Embryonic facial prominence (tissue), 1 donor: Measurements from ENCODE around the gene PHF14.

Experiments used
- DNase-seq: peaks from one replicate; pipeline ENCODE4 v3.0.0-alpha.2; 2016; ENCODE audit errors: extremely low spot score

The PHF14 gene

DNA sequence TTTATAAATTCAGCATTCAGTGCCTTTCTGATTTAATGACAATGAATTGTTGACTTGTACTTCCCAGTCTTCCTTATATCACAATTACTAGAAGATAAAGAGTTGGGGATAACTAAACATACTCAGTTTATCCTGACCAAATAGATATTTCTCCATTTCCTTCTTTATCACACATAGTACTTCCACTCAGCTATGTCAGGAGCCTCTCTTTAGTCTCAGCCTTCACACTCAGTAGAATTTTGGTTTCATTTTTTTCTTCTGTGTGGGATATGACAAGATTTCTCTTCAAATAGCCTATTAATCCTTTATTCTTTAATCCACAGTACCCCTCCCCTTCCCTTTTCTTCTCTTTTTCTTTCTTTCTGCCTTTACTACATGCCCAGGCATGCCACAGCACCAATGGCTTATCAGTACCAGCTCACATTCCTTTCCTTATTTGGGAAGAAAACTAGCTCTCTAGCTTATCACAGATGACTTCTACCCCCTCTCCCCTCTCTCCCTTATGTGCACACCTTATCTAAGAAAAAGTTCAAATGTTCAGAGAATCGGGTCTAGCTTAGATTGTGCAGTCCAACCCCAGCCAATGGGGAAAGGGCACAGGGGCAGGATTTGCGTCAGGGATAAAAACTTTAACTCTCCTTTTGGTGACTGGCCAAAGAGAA is 109.0 kb downstream of the PHF14 start:
- no peak for DNase-seq

DNA sequence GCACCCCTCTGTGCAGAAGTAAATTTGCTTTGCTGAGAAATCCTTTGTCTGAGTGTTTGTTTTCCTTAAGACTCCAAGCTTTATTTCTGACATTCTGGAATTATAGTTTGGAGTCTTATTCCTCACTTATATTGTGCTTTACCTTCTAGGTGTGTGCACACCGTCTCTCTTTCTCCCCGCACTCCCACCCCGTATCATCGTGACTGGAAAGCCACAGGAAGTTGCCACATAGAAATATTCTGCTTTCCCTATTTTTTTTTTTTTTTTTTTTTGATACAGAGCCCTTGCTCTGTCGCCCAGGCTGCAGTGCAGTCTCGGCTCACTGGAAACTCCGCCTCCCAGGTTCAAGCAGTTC is 109.5 kb downstream of the PHF14 start:
- no peak for DNase-seq

DNA sequence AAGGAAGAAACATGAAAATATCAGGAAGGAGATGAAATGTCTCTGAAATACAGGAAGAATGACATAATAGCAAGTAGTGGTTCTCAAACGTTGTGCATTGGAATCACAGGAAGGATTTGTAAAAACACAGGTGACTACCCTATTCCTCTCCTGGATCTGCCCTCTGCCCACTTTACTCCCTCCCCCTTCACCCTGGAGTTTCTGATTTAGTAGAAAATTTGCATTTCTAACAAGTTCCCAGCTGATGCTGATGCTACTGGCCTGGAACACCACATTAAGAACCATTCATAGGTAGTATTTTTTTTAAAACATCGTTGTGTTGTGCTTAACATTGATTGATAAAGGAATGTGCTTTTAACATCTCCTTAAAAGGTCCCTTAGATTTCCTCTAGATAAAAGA is 130.9 kb downstream of the PHF14 start:
- DNase-seq, result no peak

DNA sequence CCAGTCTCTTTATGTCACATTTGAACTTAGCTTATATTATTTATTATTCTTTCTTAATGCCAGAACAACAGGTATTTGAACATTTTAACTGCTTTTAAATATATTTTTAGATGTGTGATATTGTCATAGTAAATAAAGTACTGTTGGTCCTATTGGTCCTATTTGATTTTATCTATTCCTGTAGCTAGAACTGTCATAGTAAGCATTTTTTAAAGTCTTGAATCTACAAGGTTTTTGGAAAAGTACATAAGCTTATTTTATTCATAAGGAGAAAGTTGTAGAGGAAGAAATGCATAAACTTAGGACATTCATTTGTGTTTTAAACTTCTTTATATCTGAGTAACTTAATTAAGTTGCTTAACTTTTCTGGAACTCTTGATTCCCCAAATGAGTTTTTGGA is 136.0 kb downstream of the PHF14 start:
- DNase-seq, result no peak

DNA sequence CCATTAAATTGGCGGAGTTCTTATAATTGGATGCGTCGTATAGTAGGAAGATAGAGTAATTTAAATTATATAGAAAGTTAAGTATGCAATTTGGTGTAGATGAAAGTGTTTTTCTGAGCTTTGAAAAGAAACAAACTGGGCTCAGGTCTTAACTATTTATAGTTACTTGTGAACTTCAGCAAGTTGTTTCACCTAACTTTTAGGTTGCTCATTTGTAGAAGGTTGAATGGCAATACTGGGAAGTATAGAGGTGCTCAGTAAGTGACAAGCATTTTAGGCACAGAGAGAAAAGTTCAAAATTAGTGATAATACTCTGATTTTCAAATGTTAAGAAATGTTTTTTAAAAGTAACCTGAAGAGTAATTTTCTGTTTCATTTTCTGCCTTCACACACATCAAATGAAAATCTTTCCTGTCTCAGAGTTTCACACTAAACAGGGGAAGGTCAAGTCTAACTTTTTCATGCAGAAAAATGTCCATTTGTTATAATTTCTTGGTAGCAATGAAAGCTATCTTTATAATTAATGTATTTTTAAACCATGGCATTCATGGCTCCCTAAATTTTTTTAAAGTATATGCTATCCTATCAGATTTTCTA is 146.5 kb downstream of the PHF14 start:
- DNase-seq, result no peak

DNA sequence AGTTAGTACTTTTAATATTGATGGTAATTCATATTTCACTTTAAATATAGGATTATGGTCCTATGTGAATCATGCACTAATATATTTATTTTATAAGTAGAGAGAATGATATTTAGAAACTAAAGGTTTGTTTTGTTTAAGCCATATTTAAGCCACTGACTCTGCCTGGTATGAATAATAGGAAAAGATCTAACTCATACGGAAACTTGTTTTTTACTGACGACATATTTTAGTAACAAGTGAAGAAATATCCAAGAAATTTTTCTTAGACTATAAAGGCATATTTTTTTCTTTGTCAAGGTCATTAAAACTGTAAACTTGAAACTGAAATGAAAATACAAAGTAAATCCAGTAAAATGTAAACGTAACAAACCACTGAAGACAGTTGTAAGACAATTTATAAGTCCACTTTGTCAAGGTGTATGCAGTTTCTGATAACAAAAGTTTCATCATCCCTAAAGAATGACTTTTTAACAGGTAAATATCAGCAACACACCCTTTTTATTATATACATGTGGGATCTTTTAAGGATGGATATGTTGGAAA is 147.1 kb downstream of the PHF14 start:
- DNase-seq, result no peak

DNA sequence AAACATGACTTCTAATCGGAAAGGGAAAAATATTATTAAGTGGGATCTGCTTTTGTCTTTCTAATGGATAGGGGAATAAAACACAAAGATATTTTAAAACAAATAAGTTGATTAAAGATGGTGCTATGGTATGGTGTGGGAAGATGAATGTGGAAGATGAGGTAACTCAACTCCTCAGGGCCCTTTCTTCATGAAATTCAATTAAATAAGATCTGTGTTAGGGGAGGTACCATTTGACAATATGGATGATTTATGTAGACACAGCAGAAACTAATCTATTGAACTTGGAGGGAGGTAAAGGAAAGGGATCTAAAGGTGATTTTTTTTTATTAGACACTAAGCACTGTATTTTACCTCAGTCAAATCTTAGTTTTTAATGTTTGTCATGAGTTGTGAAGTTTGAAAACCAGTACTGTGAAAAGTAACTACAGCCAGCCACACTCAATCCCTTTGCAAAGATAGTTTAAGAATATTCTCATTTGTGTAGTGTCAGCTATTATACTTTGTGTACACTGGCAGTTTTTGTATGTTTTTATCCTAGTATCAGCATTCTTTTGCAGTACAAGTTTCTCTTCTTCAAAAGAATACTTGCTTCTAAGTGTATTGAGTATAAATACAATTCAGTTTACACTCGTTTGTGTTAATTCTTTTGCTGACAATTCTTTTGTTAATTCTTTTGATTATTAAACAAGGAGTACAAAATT is 151.3 kb downstream of the PHF14 start:
- DNase-seq, result no peak

DNA sequence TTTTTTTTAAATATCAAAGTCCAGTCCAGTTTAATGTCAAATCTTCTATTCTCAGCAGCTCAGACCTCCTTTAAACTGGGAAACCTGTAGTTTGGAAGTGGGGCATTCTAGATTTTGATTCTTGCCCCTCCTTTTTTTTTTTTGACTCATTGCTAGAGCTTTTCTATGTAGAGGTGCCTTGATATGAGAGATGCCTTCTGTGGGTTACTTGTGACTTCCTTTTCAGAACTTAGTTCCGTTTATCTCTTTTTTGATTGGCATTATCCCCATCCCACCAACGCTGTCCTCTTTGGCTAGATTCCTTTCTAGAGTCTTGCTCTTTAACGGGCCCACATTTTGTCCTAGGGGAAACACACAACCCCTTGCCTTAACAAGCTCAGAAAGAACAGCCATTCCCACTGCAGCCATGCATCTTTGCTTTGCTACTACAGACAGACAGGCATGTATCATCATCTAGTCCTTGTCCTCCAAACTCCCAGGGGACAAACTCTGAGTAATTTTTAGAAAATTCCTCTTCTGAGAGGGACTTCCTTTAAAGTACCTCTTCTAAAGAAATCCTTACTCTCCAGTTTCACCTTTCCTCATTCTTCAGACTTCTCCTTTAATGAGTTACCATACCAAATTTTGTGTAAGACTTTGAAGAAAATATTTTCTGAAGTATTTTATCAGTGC is 153.6 kb downstream of the PHF14 start:
- DNase-seq, result no peak

DNA sequence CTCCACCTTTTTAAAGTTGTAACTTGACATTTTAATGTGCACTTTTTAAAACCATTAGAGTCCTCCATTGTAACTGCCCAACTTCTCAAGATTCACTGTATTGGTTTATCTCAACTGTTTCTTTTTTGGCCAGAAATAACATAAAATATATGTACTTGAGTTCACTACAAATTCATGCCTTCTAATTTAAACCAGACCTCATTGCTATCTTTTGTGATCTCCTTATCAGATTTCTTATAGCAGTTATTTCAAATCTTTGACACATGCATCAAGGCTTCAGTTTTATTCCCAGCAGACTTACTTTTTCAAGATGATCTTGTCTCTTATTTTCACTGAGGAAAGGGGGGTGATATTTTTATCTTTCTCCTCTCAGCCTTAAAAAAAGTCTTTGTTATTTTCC is 154.3 kb downstream of the PHF14 start:
- DNase-seq, result no peak

DNA sequence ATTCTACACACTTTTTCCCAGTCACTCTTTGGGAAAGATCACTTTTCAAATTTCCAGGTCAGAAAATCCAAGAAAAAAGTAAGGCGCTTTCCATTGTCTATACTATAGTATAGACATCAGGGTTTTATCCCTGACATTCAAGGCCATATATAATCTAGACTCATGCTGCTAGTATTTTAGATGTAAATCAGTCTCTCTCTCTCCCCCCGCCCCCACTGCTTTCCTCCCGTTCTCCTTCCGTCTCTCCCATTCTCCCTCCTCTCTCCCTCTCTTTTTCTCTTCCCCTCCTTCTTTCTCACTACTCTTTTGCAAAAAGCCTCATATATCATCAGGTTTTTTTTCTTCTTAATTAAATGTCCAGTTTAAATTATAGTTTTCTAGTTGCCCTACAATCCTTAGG is 154.8 kb downstream of the PHF14 start:
- no peak for DNase-seq

DNA sequence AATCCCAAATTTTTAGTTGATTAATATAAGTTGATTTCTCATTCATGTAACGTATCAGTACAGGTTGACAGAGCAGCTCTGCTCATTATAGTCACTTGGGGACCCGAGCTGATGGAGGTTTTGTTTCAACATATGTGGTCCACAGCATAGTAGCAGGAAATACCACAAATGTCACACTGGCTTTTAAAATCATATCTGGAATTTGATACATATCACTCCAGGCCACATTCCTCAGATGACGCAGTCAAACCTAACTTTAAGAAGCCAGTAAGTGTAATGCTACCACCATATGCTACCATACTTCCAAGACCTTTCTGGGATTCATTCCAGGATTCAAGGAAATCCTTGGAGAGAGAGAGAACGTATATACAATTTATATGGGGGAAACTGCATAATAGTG is 156.3 kb downstream of the PHF14 start:
- DNase-seq, result peak; percentile 37

DNA sequence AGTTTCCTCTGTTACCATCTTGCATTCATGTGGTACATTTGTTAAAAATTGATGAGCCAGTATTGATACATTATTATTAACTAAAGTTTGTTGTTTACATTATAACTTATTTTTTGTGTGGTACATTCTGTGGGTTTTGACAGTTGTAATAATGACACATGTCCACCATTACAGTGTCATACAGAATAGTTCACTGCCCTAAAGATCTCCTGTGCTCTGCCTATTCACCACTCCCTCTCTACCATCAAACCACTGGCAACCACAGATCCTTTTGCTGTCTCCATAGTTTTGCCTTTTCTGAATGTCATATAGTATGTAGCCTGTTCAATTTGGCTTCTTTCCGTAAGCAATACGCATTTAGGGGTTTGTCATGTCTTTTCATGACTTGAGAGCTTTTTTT is 156.9 kb downstream of the PHF14 start:
- no peak for DNase-seq

DNA sequence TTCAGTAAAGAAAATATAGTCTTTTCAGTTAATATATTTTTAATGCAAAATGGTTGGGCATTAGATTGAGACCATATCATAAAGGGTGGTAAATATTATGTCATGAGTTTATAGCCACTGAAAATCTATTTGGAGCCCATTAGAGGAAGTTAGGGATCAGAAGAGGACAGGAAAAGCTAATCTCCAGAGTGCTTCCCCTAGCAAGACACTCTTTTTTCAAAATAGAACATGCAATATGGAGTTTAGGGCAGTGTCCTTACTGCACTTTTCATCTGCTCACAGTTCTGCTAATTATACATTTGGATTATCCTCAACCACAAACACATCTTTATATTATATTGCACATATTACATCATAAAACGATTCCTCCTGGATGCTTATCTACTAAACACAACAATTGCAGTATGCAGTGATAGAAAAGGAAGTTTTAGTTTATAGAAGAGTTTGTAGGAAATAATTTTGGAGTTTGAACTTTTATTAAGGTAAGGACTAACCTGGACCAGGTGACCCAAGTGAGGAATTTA is 159.8 kb downstream of the PHF14 start:
- no peak for DNase-seq

DNA sequence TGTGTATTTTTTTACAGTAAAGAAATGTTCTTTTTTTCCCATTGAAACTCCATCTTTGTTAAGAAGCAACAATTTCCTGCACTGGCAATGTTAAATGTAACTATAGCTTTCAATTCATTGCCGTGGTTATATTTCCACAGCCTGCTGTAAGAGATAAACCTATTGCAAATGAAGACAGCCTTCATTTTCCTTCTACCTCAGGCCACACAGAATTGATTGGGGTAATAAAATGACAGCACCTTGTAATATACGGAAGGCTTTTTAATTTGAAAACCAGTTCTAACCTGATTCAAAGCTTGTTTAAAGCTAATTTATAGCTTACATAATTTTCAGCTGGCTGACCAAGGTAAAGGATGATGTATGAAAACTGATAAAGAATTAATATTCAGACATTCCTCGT is 161.9 kb downstream of the PHF14 start:
- DNase-seq, result no peak

DNA sequence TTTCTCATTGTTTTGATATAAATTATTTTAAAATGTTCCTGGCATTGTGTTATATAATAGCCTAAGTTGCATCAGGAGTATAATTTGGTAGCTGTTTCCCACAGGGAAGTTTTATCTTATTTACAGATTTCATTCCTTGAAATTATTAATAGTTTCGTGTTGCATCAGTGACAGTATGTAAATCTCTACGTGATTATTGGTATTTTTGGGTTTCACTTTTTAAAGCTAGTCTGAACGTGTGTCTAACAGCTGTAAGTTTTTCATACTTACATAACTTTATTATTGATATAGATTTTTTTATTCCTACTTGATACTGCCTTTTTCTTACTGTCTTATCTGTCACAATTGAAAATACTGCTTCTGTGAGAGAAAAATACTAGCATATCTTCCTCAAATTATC is 167.9 kb downstream of the PHF14 start:
- DNase-seq, result no peak

DNA sequence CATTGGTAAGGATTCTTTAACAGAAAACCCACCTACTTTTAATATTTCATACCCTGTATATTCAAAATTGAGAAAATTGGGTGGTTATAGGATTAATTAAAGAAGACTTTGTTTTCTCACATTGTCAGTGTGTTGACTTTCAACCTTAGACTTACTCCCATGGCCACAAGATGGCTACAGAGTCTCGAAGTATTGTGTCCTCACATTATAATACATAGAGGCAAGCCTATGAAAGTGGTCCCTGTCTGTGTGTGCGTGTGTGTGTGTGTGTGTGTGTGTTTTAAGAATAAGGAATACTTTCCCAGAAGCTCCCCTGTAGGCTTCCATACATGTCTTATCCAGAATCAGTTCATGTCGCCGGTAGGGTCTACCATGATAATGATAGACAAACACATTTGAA is 180.0 kb downstream of the PHF14 start:
- no peak for DNase-seq

DNA sequence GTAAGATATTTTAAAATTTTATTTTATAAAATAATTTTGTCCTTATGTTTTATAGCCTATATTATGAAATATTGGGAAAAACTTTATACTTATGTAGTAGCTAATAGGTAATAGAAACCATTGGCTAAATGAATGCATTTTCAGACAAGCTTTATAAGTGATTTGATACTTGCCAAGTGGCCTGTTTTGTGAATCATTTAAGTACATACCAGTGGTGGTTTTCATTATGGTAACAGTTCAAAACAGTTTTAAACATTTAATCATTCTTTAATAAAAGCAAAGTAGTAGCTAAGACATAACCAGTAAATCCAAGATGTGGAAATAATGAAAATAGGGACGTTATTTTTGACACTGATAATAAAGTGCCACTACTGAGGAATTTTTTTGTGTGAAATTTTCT is 182.2 kb downstream of the PHF14 start:
- no peak for DNase-seq

DNA sequence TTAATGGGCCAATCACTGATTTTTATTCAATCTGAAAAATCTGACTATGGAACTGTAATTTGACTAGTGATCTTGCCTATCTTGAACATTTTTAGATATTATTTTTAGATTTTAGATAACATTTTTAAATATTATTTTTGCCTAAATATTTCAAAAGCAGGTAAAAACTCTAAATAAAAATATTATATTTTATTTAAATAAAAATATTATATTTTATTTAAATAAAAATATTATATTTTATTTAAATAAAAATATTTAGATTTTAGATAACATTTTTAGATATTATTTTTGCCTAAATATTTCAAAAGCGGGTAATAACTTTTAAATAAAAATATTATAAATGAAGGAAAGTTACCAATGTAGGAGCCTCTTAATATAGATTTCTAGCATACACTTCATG is 187.8 kb downstream of the PHF14 start:
- no peak for DNase-seq

DNA sequence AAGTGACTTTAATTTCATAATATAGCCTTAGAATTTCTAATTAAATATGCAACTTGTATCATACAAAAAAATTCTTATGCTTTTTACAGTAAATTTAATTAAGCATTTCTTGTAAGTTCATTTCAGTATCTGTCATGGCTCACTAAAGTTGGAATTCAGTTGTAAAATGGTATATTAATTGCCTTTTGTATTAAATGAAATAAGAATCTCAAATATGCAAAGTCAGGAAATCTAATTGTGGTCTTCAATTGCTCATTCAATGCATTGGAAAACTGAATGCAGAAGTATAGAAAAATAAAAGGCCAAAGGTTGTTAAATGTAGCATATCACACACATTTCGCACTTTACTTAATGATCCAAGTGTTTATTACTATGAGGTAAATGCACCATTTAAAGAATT is 189.5 kb downstream of the PHF14 start:
- no peak for DNase-seq

DNA sequence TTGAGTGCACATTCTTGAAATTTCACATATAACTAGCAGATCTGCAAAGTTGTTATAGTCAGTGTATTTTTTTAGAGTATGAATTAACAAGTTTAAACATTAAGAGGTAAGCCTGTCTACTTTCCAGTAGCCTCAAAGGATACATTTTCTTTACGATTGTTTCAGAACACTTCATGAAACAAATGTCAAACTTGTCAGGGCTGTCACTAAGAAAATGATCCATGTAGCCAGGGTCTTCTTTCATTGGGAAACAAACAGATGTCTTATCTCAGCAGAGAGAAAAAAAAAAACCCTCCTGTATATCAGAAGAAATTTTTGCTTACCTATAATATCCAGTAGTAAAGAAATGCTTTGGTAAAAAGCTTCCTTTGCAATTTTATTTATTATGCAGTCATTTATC is 192.4 kb downstream of the PHF14 start:
- DNase-seq, result no peak

DNA sequence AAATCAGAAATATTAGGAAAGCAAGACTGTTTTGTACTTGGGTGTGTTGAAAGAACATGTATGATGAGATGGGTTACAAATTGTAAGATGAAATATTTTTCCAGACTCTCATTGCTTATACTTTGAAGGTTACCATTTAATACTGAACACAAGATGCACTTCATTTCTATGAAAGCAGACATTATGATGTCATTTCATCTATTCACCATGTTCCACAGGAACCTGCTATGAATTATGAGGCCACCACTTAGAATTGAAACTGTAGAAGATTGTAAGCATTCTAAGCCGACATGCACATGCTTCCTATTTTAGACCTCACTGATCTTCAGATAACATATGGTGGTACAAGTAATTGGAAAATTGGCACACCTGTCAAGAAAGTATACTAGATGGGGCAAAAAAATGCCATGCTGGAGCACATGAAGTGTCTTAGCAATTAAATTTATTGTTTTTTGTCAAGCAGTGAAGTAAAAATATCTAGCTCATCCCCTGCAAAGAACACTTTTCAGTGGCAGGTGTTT is 195.0 kb downstream of the PHF14 start:
- no peak for DNase-seq

DNA sequence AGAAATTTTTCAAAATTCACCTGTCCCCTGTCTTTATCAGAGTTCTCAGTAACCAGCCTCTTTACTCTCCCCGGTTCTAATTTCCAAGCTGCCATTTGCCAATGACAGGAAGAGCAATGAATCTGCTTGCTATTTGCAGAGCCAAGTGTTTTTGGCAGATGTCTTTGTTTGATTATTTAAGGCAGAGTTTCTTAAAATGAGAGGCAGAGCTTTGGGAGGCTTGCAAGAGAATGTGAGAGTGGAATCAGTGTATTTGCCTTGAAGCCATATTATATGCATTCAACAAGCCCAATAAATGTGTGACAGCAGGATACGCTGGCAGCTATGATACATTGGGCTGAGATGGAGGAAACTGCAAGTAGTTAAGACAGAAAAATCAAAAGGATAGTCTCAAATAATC is 196.5 kb downstream of the PHF14 start:
- no peak for DNase-seq
